Progenitor cell of endocrine pancreas (in vitro differentiated cells): Measurements from ENCODE around the gene PGAP2. TPM values are rescaled to one million over a fixed set of nuclear protein-coding genes. Genes with fewer than 3 reads are reported as not detected.
A peak's percentile ranks its signal among the peaks of the same experiment; 100 is the strongest.
"Not testable (repeated sequence)": the region's sequence is repeated elsewhere in the genome, so short reads cannot be mapped to it uniquely, and the experiment has no call there.

Experiments
- DNase-seq: peaks from one replicate; pipeline ENCODE4 v3.0.0; 2021; ENCODE audit warnings: low spot score; ENCODE audit not compliant: unreplicated experiment
- H3K27ac Mint-ChIP-seq: 2 replicates; pipeline ENCODE4 v1.8.0; 2021; ENCODE audit warnings: mild to moderate bottlenecking, moderate library complexity, mixed read lengths
- H3K27me3 Mint-ChIP-seq: 2 replicates; pipeline ENCODE4 v1.8.0; 2021; ENCODE audit warnings: mixed read lengths
- H3K36me3 Mint-ChIP-seq: 2 replicates; pipeline ENCODE4 v1.8.0; 2022; ENCODE audit warnings: mixed read lengths; ENCODE audit not compliant: insufficient read depth
- H3K4me1 Mint-ChIP-seq: 2 replicates; pipeline ENCODE4 v1.8.0; 2021; ENCODE audit warnings: low read depth, mixed read lengths
- H3K4me3 Mint-ChIP-seq: 2 replicates; pipeline ENCODE4 v1.8.0; 2021; ENCODE audit warnings: low read depth, mild to moderate bottlenecking, moderate library complexity, mixed read lengths
- H3K9me3 Mint-ChIP-seq: 2 replicates; pipeline ENCODE4 v1.8.0; 2021; ENCODE audit warnings: low read depth, mixed read lengths
- CTCF ChIP-seq: fragments of 200-600 bp; sonication (generic); IDR thresholded peaks from one replicate; pipeline ENCODE4 v1.5.0; 2021; ENCODE audit warnings: antibody characterized with exemption, mild to moderate bottlenecking; ENCODE audit not compliant: unreplicated experiment
- total RNA-seq: library from RNA; stranded (reverse); gene quantifications from 2 replicates; pipeline ENCODE4 v1.2.1, GENCODE V29; 2021

The PGAP2 gene
- total RNA-seq, 1 donor from 2014 or later: 51.3 TPM

- Mint-ChIP-seq H3K27ac (peak overlapping the region; percentile 27), H3K4me3 (peak overlapping the region; percentile 51), H3K36me3 (no peaks in the 10 kb centered on the region), H3K9me3 (no peaks in the 10 kb centered on the region), H3K27me3 (no peaks in the 10 kb centered on the region), H3K4me1 (peaks cover 29% of the 10 kb centered on the region)
- TF ChIP-seq CTCF: no peak
- DNase-seq: no peak
Measured at GRCh38 chr11:3857628-3858027, 49.3 kb downstream of the PGAP2 start.

GRCh38 chr11:3859373-3859881 lies 51.1 kb downstream of the PGAP2 start:
- no peaks in the 10 kb centered on the region for H3K36me3 Mint-ChIP-seq
- H3K27ac Mint-ChIP-seq: no peak overlapping the region
- DNase-seq: no peak

GRCh38 chr11:3860375-3860774 lies 52.0 kb downstream of the PGAP2 start:
- DNase-seq: no peak
- Mint-ChIP-seq H3K27ac (no peak overlapping the region), H3K36me3 (no peaks in the 10 kb centered on the region), H3K4me3 (no peak overlapping the region), H3K9me3 (no peaks in the 10 kb centered on the region), H3K27me3 (no peaks in the 10 kb centered on the region), H3K4me1 (peaks cover 28% of the 10 kb centered on the region)
- no peak for TF ChIP-seq CTCF

More at GRCh38 chr11:3859373-3859881, 51.1 kb downstream of the PGAP2 start:
- H3K4me1 Mint-ChIP-seq: peaks cover 28% of the 10 kb centered on the region
- no peak for TF ChIP-seq CTCF
- H3K4me3 Mint-ChIP-seq: no peak overlapping the region
- no peaks in the 10 kb centered on the region for H3K9me3 Mint-ChIP-seq
- no peaks in the 10 kb centered on the region for H3K27me3 Mint-ChIP-seq

GRCh38 chr11:3860898-3861393 lies 52.6 kb downstream of the PGAP2 start:
- not testable (repeated sequence) for H3K9me3 Mint-ChIP-seq, DNase-seq, H3K27me3 Mint-ChIP-seq, H3K36me3 Mint-ChIP-seq, H3K4me3 Mint-ChIP-seq, H3K27ac Mint-ChIP-seq
- peaks cover 32% of the 10 kb centered on the region for H3K4me1 Mint-ChIP-seq

- peaks cover 32% of the 10 kb centered on the region for H3K4me1 Mint-ChIP-seq
Measured at GRCh38 chr11:3861683-3862082, 53.3 kb downstream of the PGAP2 start.

More at GRCh38 chr11:3861683-3862082, 53.3 kb downstream of the PGAP2 start:
- no peaks in the 10 kb centered on the region for H3K27me3 Mint-ChIP-seq
- no peaks in the 10 kb centered on the region for H3K36me3 Mint-ChIP-seq
- no peak overlapping the region for H3K4me3 Mint-ChIP-seq
- no peaks in the 10 kb centered on the region for H3K9me3 Mint-ChIP-seq
- DNase-seq: no peak
- no peak for TF ChIP-seq CTCF
- H3K27ac Mint-ChIP-seq: no peak overlapping the region
